Activated T-helper 9 cell treated with anti-CD3 and anti-CD28 coated beads, Interleukin-2, amount 50 U/mL, for 16 hours (primary cell): ENCODE results near the gene MACO1.
"Not testable (repeated sequence)": the region's sequence is repeated elsewhere in the genome, so short reads cannot be mapped to it uniquely, and the experiment has no call there.

Experiments used
- DNase-seq: peaks from one replicate; pipeline ENCODE4 v3.0.0-alpha.2; 2020; ENCODE audit warnings: low read depth

The MACO1 gene

DNA sequence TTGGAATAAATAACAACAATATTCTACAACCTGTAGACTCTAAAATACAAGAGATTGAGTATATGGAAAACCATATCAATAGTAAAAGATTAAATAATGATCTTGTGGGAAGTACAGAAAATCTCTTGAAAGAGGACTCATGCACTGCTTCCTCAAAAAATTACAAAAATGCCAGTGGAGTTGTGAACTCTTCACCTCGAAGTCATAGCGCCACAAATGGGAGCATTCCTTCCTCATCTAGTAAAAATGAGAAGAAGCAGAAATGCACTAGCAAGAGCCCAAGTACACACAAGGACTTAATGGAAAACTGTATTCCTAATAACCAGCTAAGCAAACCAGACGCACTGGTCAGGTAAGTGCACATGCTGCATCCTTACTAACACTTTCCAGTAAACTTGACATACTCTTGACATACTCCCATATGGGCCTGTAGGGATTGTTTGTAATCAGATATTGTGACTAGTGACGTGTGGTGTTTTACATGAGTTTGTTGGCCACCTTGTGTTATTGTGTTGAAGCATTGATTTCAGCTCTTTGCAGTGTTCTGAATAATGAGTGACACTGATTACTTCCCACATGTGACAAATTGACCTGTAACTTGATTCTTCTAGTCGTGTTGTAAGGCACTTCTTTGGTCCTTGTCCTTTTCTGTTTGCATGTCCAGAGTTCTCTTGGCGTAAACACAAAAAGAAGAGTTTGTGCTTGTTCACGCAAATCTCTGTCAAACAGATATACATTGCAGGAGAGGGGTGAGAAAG lies 28.0 kb downstream of the MACO1 start:
- DNase-seq, result no peak

DNA sequence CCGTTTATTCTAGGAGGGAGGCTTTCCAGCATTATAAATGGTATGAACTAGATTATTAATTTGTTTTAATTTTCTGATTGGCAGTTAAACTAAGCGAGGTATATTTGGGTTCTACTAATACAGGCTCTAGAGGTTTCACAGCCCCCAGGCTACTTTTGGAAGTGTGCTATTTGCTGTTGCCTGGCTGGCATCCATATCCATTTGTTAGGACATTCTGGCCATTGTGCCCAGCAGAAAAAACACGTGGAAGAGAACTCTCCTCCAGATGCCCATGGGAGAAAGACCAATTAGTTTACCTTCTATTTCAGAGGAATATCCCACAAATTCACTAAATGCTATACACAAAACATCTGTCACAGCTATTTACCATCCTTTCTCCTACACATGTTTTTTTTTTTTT lies 29.3 kb downstream of the MACO1 start:
- DNase-seq, result no peak

DNA sequence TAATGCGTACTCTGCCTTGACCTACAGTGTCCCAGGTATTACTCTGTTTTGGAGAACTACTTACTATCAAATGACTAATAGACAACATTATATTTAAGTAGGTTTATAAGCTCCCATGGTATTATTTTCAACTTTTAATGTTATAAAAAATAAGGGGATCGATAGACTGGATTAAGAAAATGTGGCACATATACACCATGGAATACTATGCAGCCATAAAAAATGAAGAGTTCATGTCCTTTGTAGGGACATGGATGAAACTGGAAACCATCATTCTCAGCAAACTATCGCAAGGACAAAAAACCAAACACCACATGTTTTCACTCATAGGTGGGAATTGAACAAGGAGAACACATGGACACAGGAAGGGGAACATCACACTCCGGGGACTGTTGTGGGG lies 30.1 kb downstream of the MACO1 start:
- not testable (repeated sequence) for DNase-seq

DNA sequence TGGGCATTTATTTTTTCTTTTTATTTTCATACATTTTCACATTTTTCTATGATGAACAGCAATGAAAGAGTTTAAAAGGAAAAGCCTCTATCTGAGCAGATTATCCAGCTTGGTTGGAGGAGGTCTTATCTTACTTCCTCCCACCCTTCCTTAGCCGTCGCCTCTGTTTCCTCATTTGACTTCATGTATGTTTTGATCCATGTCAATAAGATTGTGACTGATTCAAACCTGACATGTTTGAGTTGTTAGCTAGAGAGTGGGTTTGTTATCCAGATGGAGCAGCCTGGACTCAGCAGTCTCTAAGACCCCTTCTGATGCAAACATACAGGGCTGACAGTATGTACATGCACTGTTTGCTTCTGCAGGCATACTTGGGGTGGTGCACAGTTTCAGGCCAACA lies 31.2 kb downstream of the MACO1 start:
- no peak for DNase-seq

DNA sequence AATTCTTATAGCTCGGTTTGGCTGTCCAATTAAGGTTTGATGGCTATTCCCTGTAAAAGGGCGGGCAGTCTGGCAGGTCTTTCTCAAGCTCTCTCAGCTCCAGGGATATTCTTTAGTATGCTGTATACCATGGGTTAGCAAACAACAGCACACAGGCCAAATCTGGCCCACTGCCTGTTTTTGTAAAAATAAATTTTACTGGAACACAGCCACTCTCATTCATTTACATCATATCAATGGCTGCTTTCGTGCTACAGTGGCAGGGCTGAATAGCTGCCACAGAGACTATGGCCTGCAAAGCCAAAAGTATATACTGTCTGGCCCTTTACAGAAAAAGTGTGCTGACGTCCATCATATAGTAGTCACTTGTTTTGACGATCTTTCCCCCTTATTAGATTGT lies 32.0 kb downstream of the MACO1 start:
- no peak for DNase-seq

DNA sequence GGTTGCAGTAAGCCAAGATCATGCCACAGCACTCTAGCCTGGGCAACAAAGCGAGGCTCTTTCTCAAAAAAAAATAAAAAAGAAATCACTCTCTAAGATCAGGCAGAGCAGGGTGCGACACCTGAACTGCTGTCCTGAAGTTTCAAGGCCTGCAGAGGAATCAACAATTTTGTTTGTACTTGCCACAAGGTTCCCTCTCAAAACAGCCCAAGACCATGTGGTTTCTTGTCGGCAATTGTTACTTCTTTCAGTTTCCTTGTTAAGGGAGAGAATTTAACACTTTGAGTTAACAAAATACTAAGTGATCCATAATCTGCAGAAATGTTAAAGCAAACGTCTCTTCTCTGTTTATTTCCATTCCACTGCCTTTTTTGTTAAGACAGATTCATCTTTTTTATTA lies 36.5 kb downstream of the MACO1 start:
- DNase-seq, result no peak

DNA sequence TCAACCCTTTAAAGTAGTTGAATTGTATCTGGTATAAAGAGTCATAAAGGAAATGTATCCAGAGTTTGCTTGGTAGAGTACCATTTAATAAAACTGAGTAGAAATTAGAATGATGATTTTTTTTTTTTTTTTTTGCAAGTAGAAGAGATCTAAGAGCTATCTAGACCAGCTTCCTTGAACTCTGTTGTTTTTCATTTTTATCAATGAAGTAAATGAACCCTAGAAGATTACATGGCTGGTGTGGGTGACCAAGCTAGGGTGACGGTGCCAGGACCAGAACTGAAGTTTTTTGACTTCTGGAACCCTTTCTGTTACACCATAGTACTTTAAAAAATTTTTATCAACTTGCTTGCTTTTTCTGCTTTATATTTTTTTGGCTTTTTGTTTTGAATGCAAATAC lies 36.9 kb downstream of the MACO1 start:
- no peak for DNase-seq

- DNase-seq, result no peak
These were observed 37.3 kb downstream of the MACO1 start for GRCh38 chr1:25468033-25468432.

GRCh38 chr1:25469177-25469576 lies 38.5 kb downstream of the MACO1 start:
- DNase-seq, result no peak

- DNase-seq, result no peak
These were observed 41.8 kb downstream of the MACO1 start for GRCh38 chr1:25472471-25472870.

- no peak for DNase-seq
These were observed 43.0 kb downstream of the MACO1 start for GRCh38 chr1:25473653-25474225.

- no peak for DNase-seq
These were observed 43.8 kb downstream of the MACO1 start for GRCh38 chr1:25474439-25475047.

DNA sequence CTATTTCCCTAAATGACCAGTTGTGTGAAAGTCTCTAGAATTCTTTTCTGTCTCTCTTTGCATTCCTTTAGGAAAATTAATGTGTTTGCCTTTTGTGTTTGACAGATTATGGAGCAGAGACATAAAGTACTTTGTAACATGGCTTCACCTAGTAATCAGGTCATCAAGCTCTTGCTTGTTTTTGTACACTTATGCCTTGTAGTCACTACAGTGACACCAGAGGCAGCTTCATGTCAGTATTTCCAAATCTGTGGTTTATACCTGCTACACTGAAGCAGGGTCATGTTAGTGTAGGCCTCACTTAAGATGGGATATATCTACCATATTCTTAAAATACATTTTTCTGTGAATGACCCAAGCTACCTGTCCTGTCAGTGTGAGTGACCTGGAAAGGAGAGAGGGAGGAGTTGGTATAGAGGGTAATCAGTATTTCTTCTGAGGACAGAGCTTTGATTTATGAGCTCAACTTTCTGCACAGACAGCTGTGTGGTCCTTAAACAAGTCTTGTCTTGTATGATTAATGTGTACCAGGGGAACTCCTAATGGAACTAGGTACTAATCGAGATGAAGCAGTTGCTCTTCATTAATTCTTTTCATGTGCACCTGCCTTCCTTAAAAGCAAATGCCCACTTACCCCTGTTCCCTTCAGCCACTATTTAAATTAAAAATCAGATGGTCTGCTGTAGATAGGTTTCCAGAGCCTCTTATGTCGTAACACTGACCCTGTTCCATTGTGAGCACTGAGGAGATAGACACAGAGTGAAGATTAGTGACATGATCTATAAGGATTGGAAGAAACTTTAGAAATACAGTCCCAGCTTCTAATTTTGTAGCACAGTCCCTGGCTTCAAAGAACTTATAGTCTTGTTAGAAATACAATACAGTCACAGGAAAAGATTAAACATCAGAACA lies 45.7 kb downstream of the MACO1 start:
- no peak for DNase-seq

DNA sequence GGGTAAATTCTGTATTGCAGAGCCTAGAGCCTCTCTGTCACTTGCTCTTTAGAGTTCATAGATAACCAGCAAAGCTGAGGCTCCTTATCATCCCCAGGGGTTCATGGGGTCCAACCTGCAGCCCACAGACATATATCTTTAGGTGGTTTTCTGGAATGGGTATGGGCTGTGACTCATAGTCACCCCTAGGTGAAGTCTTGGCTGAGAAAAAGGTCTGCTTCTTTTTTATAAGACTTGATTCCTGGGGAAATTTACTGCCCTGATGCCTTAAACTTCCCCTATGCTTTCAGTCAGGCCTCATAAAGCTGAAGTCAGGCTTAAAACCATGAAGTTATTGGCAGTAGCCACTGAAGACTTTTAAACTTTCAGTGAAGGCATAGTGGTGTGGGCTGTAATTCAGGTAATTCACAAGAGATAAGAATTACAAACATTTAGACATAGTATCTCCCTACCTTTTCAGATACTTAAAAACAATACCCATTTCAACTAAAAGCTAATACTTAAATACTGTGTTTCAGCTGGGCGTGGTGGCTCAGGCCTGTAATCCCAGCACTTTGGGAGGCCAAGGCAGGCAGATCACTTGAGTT lies 46.8 kb downstream of the MACO1 start:
- DNase-seq, result no peak

DNA sequence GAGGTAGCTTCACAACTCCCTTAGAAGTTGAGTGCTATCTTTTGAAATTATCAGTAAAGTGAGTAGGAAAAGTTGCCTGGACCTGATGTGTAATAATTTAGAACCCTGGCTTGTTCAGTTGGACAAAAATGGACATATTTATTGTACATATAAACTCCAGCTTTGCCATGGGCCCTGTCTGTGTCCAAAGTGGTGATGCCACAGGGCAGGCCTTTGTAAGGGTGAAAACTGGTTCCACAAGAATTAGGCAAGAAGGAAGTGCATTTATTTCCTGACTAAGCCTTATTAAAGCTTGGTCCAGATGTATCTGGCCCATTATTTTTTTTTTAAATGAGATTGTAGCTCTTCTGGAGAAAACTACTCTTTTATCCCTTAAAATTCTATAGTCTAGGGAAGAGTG lies 47.9 kb downstream of the MACO1 start:
- no peak for DNase-seq

DNA sequence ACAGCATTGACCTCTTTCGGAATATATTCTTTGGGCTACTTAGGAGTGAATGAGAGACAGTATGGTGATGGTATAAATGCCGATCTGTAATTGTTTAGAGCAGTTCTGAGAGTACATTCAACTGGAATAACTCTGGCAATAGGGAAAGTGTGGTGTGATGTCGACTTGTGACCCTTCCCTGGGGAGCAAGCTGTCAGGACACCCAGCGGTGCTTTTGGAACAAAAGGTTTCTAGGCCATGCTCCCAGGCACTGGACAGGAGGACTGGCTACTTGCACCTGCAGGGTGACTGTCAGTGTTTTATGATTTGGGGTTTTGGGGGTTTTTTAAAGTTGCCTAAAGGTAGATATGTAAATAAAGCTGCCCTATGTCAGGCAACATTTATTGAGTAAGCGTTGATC lies 50.9 kb downstream of the MACO1 start:
- no peak for DNase-seq

DNA sequence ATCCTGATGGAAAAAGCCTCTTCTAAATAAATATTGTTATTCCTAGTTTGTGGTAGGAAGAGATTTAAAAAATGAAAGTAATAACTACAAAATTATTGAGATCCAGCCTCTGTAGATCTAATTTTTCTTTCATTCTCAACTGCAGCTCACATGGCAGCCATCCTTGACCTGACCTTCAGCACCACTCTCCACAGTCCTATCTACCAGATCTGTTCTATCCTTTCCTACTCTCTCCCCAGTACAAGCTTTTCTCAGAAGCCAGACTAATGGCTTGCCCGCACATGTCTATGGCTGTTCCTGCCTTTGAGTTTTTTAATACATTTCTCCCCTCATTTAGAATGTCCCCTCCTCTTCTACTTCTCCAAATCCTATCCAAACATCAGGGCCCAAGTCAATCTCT lies 51.5 kb downstream of the MACO1 start:
- DNase-seq, result no peak

DNA sequence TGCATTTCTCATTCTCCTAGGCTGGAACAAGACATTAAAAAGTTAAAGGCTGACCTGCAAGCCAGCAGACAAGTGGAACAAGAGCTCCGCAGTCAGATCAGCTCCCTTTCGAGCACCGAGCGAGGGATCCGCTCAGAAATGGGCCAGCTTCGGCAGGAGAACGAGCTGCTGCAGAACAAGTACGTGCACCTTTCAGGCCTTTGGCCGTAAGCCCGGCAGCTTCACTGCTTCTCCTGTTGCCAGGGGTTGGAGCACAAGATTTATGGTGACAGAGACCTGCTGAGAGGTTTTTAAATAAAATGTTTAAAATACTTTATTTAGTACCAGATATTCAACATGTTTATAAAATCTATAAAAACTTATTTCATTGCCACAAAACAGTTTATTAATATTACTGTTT lies 53.4 kb downstream of the MACO1 start:
- DNase-seq, result no peak

- no peak for DNase-seq
These were observed 53.8 kb downstream of the MACO1 start for GRCh38 chr1:25484533-25484932.

DNA sequence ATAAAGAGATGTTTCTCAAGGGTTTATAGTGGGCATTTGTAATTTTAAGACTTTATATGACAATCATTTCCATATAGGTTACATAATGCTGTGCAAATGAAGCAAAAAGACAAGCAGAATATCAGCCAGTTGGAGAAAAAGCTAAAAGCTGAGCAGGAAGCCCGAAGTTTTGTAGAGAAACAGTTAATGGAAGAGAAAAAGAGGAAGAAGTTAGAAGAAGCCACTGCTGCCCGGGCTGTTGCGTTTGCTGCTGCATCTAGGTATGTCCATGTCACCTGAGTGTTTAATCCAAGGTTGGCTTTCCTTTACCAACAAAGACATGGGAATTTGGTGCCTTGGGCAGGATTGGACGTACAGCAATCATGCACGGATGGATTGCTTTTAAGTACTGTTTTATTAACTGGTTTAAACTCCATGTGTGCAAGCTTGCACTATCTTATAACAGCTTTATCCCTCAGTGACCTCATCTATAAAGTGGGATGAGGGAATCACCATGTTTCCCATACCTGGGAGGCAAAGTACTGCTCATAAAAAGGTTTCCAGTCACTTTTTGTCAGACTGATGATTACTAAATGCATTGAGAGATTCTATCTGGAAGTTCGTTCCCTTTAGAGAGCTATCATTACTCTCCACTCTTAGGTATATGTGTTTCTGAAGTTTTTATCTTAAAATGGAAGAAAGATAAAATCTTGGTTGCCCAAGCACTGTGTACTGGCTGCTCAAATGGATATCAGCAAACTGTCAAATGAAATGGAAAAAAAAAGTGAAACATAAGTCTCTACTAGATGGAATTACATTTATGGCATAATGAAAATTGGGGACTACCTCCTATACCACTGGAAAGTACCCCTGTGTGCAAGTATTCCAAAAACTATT lies 55.1 kb downstream of the MACO1 start:
- DNase-seq, result no peak

- no peak for DNase-seq
These were observed 55.9 kb downstream of the MACO1 start for GRCh38 chr1:25486602-25487001.
